Endodermal cell (in vitro differentiated cells): Measurements from ENCODE around the gene RHBDF1. TPM values are rescaled to one million over a fixed set of nuclear protein-coding genes. Genes with fewer than 3 reads are reported as not detected.

Source experiments
- DNase-seq: peaks from one replicate; pipeline ENCODE4 v3.0.0-alpha.2; 2017
- H3K27ac ChIP-seq: 2 replicates; pipeline ENCODE4 v1.5.1; 2013; ENCODE audit warnings: mild to moderate bottlenecking, low read depth, low read length, moderate library complexity
- H3K27me3 ChIP-seq: 2 replicates; pipeline ENCODE4 v1.6.1; 2013; ENCODE audit warnings: mild to moderate bottlenecking, low read length, moderate library complexity; ENCODE audit not compliant: insufficient read depth, control insufficient read depth, poor library complexity, severe bottlenecking
- H3K36me3 ChIP-seq: 2 replicates; pipeline ENCODE4 v1.7.0; 2013; ENCODE audit warnings: mild to moderate bottlenecking, low read length, moderate library complexity; ENCODE audit not compliant: control insufficient read depth, insufficient read depth
- H3K4me1 ChIP-seq: one replicate; pipeline ENCODE4 v1.7.0; 2013; ENCODE audit warnings: low read length; ENCODE audit not compliant: control insufficient read depth, insufficient read depth
- H3K4me3 ChIP-seq: 2 replicates; pipeline ENCODE4 v1.5.1; 2013; ENCODE audit warnings: mild to moderate bottlenecking, low read length, moderate library complexity
- H3K9ac ChIP-seq: 2 replicates; pipeline ENCODE4 v1.6.1; 2013; ENCODE audit warnings: mild to moderate bottlenecking, low read length, moderate library complexity; ENCODE audit not compliant: poor library complexity, severe bottlenecking; ENCODE audit errors: extremely low read depth
- H3K9me3 ChIP-seq: 2 replicates; pipeline ENCODE4 v1.6.1; 2013; ENCODE audit warnings: mild to moderate bottlenecking, low read length, moderate library complexity; ENCODE audit not compliant: control insufficient read depth
- H3K27ac Mint-ChIP-seq: 2 replicates; pipeline ENCODE4 v1.8.0; 2020; ENCODE audit warnings: mixed read lengths
- H3K27me3 Mint-ChIP-seq: 2 replicates; pipeline ENCODE4 v1.8.0; 2021; ENCODE audit warnings: mild to moderate bottlenecking, mixed read lengths; ENCODE audit not compliant: insufficient read depth
- H3K36me3 Mint-ChIP-seq: 2 replicates; pipeline ENCODE4 v1.8.0; 2020; ENCODE audit warnings: low read depth, mixed read lengths
- H3K4me1 Mint-ChIP-seq: 2 replicates; pipeline ENCODE4 v1.8.0; 2020; ENCODE audit warnings: mixed read lengths
- H3K4me3 Mint-ChIP-seq: 2 replicates; pipeline ENCODE4 v1.8.0; 2020; ENCODE audit warnings: mild to moderate bottlenecking, moderate library complexity, mixed read lengths
- H3K9me3 Mint-ChIP-seq: 2 replicates; pipeline ENCODE4 v1.8.0; 2020; ENCODE audit warnings: mild to moderate bottlenecking, mixed read lengths
- WGBS, 2 experiments: methylation state at CpG; one replicate each; pipeline versions ENCODE4 v1.1.5 to v1.1.7; 2013; ENCODE audit warnings: missing lambda C conversion rate in 2 of 2, mixed read lengths in 1 of 2; ENCODE audit not compliant: insufficient coverage in 1 of 2, insufficient read length in 1 of 2; 5-methylcytosine and 5-hydroxymethylcytosine counted together
- total RNA-seq, 2 donors: library from RNA; stranded (reverse); fragmentation: NEBNext Ultra II Directional in 1 of 2; extraction: Animal tissue kit (Norgen Biotek cat#: 25700) in 1 of 2; gene quantifications; 2 replicates in 1 of 2; 3 replicates in 1 of 2; pipeline ENCODE4 v1.2.1, GENCODE V29; 2021
- TF ChIP-seq, protein P1 (sequence below): fragments of 200-600 bp; sonication (generic); conservative IDR thresholded peaks from 2 replicates; pipeline ENCODE4 v1.5.0; 2021; ENCODE audit warnings: antibody characterized with exemption, mild to moderate bottlenecking

RHBDF1 gene
- total RNA-seq, 2 donors from 2014 or later = 70.7 to 76.4 TPM

DNA sequence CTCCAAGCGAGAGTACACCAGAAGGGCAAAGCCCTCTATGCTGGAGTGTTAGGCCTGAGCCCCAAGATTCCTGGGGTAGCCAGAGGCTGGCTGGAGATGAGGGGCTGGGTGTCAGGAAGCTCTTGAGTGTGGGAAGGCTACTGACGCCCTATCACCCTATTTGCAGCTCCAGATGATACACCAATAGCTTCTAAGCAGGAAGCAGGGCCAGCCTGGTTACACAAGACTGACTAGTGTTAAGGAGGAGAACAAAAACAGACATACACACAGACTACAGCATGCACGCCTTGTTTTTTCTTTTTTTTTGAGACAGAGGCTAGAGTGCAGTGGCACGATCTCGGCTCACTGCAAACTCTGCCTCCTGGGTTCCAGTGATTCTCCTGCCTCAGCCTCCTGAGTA is 34.9 kb downstream of the RHBDF1 start:
- no peak overlapping the region for H3K4me3 ChIP-seq
- Mint-ChIP-seq H3K4me3 (no peak overlapping the region), H3K27ac (no peak overlapping the region), H3K36me3 (peaks cover 28% of the 10 kb centered on the region), H3K4me1 (no peaks in the 10 kb centered on the region), H3K9me3 (peaks cover 17% of the 10 kb centered on the region), H3K27me3 (no peaks in the 10 kb centered on the region)
- no peaks in the 10 kb centered on the region for H3K4me1 ChIP-seq
- peaks cover 9% of the 10 kb centered on the region for H3K36me3 ChIP-seq
- TF ChIP-seq, protein P1, sequence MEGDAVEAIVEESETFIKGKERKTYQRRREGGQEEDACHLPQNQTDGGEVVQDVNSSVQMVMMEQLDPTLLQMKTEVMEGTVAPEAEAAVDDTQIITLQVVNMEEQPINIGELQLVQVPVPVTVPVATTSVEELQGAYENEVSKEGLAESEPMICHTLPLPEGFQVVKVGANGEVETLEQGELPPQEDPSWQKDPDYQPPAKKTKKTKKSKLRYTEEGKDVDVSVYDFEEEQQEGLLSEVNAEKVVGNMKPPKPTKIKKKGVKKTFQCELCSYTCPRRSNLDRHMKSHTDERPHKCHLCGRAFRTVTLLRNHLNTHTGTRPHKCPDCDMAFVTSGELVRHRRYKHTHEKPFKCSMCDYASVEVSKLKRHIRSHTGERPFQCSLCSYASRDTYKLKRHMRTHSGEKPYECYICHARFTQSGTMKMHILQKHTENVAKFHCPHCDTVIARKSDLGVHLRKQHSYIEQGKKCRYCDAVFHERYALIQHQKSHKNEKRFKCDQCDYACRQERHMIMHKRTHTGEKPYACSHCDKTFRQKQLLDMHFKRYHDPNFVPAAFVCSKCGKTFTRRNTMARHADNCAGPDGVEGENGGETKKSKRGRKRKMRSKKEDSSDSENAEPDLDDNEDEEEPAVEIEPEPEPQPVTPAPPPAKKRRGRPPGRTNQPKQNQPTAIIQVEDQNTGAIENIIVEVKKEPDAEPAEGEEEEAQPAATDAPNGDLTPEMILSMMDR = no peak
- 93 to 100% methylated on average over 3 to 5 of the region's 5 CpGs for WGBS, 2 experiments
- no peak overlapping the region for H3K9ac ChIP-seq
- H3K9me3 ChIP-seq = peaks cover 13% of the 10 kb centered on the region
- DNase-seq = no peak
- no peaks in the 10 kb centered on the region for H3K27me3 ChIP-seq
- H3K27ac ChIP-seq = no peak overlapping the region

DNA sequence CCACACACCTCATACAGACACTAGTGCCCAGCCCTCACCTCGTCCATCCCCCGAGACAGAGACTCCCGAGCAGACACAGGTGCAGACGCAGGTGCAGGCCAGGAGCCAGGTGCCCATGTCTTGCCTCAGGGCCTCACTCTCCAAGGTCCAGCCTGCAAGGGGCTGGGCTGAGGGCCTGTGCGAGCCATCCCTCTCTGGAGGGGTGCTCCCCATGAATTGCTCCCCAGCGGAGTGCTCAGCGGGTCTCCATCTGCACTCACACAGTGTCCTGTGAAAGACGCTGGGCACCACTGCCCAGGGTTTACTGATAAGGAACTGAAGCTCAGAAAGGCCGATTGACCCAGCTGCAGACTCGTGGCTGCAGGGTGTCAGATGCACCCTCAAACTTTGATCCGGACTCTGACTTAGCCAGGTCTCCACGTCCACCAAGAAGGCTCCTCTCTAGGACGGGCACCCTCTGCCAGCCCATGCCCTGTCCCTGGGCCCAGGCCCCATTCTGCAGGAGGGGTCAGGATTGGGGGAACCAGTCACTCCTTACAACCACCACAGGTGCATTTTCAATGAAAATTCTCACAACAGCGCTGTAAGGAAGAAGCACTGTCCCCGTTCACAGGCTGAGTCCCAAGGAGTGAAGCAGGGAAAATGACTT is 36.0 kb downstream of the RHBDF1 start:
- 94 to 96% methylated on average over 7 to 15 of the region's 15 CpGs for WGBS, 2 experiments
- DNase-seq = no peak
- H3K9ac ChIP-seq = no peak overlapping the region
- H3K4me1 Mint-ChIP-seq = no peaks in the 10 kb centered on the region
- TF ChIP-seq, protein P1 = no peak
- peak overlapping the region; percentile 58 for H3K27ac Mint-ChIP-seq
- no peak overlapping the region for H3K4me3 ChIP-seq
- peaks cover 18% of the 10 kb centered on the region for H3K36me3 Mint-ChIP-seq
- peaks cover 2% of the 10 kb centered on the region for H3K9me3 ChIP-seq
- H3K4me3 Mint-ChIP-seq = no peak overlapping the region
- no peak overlapping the region for H3K27ac ChIP-seq
- H3K9me3 Mint-ChIP-seq = peaks cover 7% of the 10 kb centered on the region
- H3K4me1 ChIP-seq = no peaks in the 10 kb centered on the region
- H3K27me3 ChIP-seq = no peaks in the 10 kb centered on the region
- H3K27me3 Mint-ChIP-seq = no peaks in the 10 kb centered on the region
- H3K36me3 ChIP-seq = no peaks in the 10 kb centered on the region

DNA sequence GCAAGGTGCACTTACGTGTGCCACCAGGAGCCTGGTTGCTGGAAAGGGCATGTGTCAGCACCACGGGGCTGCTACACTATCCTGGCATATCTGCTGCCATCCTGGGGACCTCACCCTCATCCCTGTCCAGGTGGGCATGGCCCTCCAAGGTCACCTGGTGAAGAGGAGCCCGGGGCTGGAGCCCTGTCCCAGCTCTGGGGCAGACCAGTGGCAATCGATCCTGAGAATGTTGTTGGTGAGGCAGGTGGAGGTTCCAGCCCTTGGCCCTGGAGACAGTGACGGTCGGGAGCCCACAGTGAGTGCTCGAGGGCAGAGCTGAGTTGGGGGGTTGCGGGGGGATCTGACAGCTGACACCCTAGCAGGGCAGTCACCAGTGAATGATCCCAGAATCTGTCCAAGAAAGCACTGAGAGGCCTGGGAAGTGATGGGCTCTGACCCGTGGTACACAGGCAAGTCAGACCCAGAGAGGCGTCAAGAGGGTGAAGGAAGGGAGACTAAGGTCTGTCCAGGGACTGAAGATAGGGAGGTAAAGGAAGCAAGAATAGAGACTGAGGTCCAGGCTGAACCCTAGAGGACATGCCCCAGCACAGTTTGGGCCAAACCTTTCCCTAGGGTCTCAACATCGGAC is 36.6 kb downstream of the RHBDF1 start:
- peaks cover under 1% of the 10 kb centered on the region for H3K9me3 Mint-ChIP-seq
- Histone ChIP-seq H3K9me3 (no peaks in the 10 kb centered on the region), H3K27ac (no peak overlapping the region), H3K4me3 (no peak overlapping the region), H3K4me1 (no peaks in the 10 kb centered on the region), H3K9ac (no peak overlapping the region), H3K27me3 (no peaks in the 10 kb centered on the region), H3K36me3 (no peaks in the 10 kb centered on the region)
- no peak for DNase-seq
- H3K27me3 Mint-ChIP-seq = no peaks in the 10 kb centered on the region
- 83 to 88% methylated on average over 8 to 10 of the region's 11 CpGs for WGBS, 2 experiments
- peaks cover 11% of the 10 kb centered on the region for H3K36me3 Mint-ChIP-seq
- no peaks in the 10 kb centered on the region for H3K4me1 Mint-ChIP-seq
- no peak overlapping the region for H3K4me3 Mint-ChIP-seq
- TF ChIP-seq, protein P1 = no peak
- H3K27ac Mint-ChIP-seq = peak overlapping the region; percentile 58
